GM12878 (cell line): ENCODE data around the gene SNAP47.

Experiments
- CHD2 ChIP-seq: IDR thresholded peaks from 2 replicates; pipeline ENCODE4 v1.6.1; 2011; ENCODE audit warnings: low read depth, low read length, improper control_type of control experiment, borderline replicate concordance
- CTCF ChIP-seq, 3 experiments: IDR thresholded peaks in 2 of 3; conservative IDR thresholded peaks in 1 of 3; 2 replicates each; pipeline ENCODE4 v1.5.1; 2011; ENCODE audit warnings: low read depth in 3 of 3, low read length in 3 of 3, mild to moderate bottlenecking in 3 of 3, control low read depth in 2 of 3, moderate library complexity in 2 of 3, inconsistent platforms in 1 of 3, mixed read lengths in 1 of 3; ENCODE audit not compliant: control insufficient read depth in 2 of 3, insufficient read depth in 1 of 3; ENCODE audit errors: extremely low read depth in 1 of 3
- HCFC1 ChIP-seq: fragments of 150-350 bp; IDR thresholded peaks from 2 replicates; pipeline ENCODE4 v1.6.1; 2014; ENCODE audit warnings: low read length
- NFIC ChIP-seq: IDR thresholded peaks from 2 replicates; pipeline ENCODE4 v1.6.1; 2012; ENCODE audit warnings: low read depth, mild to moderate bottlenecking, inconsistent platforms, low read length, moderate library complexity
- POLR2AphosphoS5 ChIP-seq: IDR thresholded peaks from 2 replicates; pipeline ENCODE4 v1.6.1; 2011; ENCODE audit warnings: mild to moderate bottlenecking, low read length, inconsistent platforms
- ZNF24 ChIP-seq: fragments of 450-650 bp; IDR thresholded peaks from 2 replicates; pipeline ENCODE4 v1.6.1; 2017; ENCODE audit warnings: antibody characterized with exemption, mild to moderate bottlenecking

DNA sequence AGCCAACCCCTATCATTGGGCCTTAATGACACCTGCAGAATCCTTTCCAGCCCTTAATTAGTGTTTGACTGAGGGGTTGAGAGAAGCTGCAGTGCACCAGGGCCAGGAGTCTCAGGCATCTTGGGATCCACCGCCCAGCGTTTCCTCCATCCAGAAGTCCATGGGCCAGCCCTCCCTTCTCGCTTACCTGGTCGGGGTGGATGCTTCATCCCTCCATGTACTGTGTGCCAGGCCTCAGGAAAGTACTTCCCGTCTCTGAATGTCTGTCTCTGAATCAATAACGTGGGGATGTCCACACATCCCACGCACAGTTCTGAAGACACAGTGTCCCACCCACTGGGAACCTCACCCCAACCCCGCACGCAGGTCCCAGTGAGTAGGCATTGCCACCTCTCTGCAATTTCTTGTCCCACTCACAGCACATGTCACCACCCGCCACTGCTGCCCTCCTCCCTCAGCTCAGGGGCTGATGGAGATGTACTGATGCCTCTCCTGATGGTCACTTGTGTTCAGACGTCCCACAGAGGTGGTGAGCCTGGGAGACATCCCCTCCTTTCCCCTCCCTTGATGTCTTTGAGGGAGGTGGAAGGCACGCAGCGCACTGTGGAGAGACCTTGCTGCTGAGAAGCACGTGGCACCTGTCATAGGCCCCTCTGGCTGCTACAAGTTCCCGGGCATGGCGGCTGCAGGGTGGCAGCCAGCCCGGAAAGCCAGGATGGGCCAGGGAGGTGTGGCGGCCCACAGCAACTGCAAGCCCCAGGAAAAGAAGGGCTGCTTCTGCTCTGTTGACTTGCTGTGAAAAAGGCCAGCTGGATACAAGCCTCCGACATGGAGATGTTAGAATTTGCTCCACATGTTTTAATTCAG is 50.8 kb downstream of the SNAP47 start:
- TF ChIP-seq HCFC1 (no peak), CTCF (IDR thresholded peaks at IDR 0.05 in 2 of 3, conservative IDR thresholded peaks at IDR 0.05 in 1 of 3; ENCODE audit: control insufficient read depth in 2 of 3, extremely low read depth in 1 of 3, insufficient read depth in 1 of 3, low read depth in 3 of 3, low read length in 3 of 3) (no peak), CHD2 (no peak), POLR2AphosphoS5 (no peak), ZNF24 (no peak), NFIC (no peak)
